ENCODE results near the gene MAN1A2. TPM values are rescaled to one million over a fixed set of nuclear protein-coding genes. Genes with fewer than 3 reads are reported as not detected.

The MAN1A2 gene
- total RNA-seq, 1 experiment from 2014 or later, result 21.1 TPM

DNA sequence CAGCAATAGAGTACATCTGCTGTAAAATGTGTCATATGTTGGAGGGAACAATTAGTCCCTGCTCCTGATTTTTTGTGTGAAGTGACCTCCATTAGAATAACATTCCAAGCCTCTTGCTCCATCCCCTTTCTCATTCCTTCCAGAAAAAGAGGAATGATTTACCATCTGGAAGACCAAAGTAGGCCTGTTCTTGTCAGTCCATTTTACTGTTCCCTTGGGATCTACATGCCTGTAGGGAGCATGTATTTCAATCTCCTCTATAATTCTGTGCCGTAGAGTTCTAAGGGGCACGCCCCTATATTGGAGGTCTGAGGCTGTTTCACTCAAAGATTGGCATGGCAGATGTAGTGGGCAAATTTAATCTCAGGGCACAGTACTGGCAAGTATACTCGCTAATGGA lies 48.8 kb upstream of the MAN1A2 start:
- Histone ChIP-seq H3K36me3 (ENCODE audit: low read depth, low read length) (no peaks in the 10 kb centered on the region), H3K9me2 (replicated peaks; ENCODE audit: low read length) (no peaks in the 10 kb centered on the region), H3K4me1 (ENCODE audit: insufficient read depth, low read length) (no peaks in the 10 kb centered on the region), H3K27ac (ENCODE audit: low read length) (no peak overlapping the region), H4K20me1 (ENCODE audit: low read length) (no peaks in the 10 kb centered on the region), H3K9me3 (ENCODE audit: low read length) (no peaks in the 10 kb centered on the region), H3K27me3 (ENCODE audit: low read length) (peaks cover 25% of the 10 kb centered on the region), H3F3A (ENCODE audit: low read length, unreplicated experiment) (no peaks in the 10 kb centered on the region), H2AFZ (ENCODE audit: low read length) (no peak overlapping the region), H3K79me2 (ENCODE audit: low read length) (no peaks in the 10 kb centered on the region), H3K4me3 (ENCODE audit: low read length) (no peak overlapping the region), H3K4me2 (ENCODE audit: low read length) (no peak overlapping the region), H3K9ac (ENCODE audit: low read length) (no peak overlapping the region)
- TF ChIP-seq EZH2phosphoT487 (IDR thresholded peaks at IDR 0.05; ENCODE audit: borderline replicate concordance, low read length) (no peak), CTCF (conservative IDR thresholded peaks at IDR 0.05; ENCODE audit: low read depth, low read length) (no peak)
- DNase-seq, result no peak
- intact Hi-C loops (cut with micrococcal nuclease), result loop anchor here (10.0 kb wide), 1 partner anchor 136 kb away; no protein-coding TSS in a partner anchor
- ATAC-seq, result no peak
- CTCF ChIA-PET, result no interaction called here
- POLR2A ChIA-PET (ENCODE audit: unreplicated experiment), result no interaction called here
- BruUV-seq (replicated peaks), result no TSS peak

- TF ChIP-seq EZH2phosphoT487 (IDR thresholded peaks at IDR 0.05; ENCODE audit: borderline replicate concordance, low read length), result no peak
- peaks cover 44% of the 10 kb centered on the region for H3K27me3 ChIP-seq (ENCODE audit: low read length)
- intact Hi-C loops (cut with micrococcal nuclease), result no loop called here
Observed at GRCh38 chr1:117320515-117320914, 46.7 kb upstream of the MAN1A2 start.

GRCh38 chr1:117321680-117322609 lies 45.3 kb upstream of the MAN1A2 start:
- Histone ChIP-seq H2AFZ (ENCODE audit: low read length) (no peak overlapping the region), H3K36me3 (ENCODE audit: low read depth, low read length) (no peaks in the 10 kb centered on the region), H3K4me1 (ENCODE audit: insufficient read depth, low read length) (no peaks in the 10 kb centered on the region), H3K4me3 (ENCODE audit: low read length) (no peak overlapping the region), H3K79me2 (ENCODE audit: low read length) (no peaks in the 10 kb centered on the region), H3F3A (ENCODE audit: low read length, unreplicated experiment) (no peaks in the 10 kb centered on the region), H3K27me3 (ENCODE audit: low read length) (peaks cover 44% of the 10 kb centered on the region), H3K9ac (ENCODE audit: low read length) (no peak overlapping the region), H3K9me3 (ENCODE audit: low read length) (no peaks in the 10 kb centered on the region), H3K9me2 (replicated peaks; ENCODE audit: low read length) (no peaks in the 10 kb centered on the region), H3K27ac (ENCODE audit: low read length) (no peak overlapping the region), H3K4me2 (ENCODE audit: low read length) (no peak overlapping the region), H4K20me1 (ENCODE audit: low read length) (no peaks in the 10 kb centered on the region)
- ChIA-PET CTCF (no interaction called here), POLR2A (ENCODE audit: unreplicated experiment) (interaction anchor here (0.5 kb wide), 1 partner anchor 211 kb away, joined by 3 read pairs; no protein-coding TSS in a partner anchor)
- no peak for ATAC-seq
- TF ChIP-seq EZH2 (IDR thresholded peaks at IDR 0.05; ENCODE audit: low read length, unreplicated experiment) (no peak), CTCF (conservative IDR thresholded peaks at IDR 0.05; ENCODE audit: low read depth, low read length) (no peak), EZH2phosphoT487 (IDR thresholded peaks at IDR 0.05; ENCODE audit: borderline replicate concordance, low read length) (no peak)
- BruUV-seq (replicated peaks), result no TSS peak
- DNase-seq, result no peak
- intact Hi-C loops (cut with micrococcal nuclease), result no loop called here

More at GRCh38 chr1:117320515-117320914, 46.7 kb upstream of the MAN1A2 start:
- Histone ChIP-seq H3K27ac (ENCODE audit: low read length) (no peak overlapping the region), H3F3A (ENCODE audit: low read length, unreplicated experiment) (no peaks in the 10 kb centered on the region), H3K9me2 (replicated peaks; ENCODE audit: low read length) (no peaks in the 10 kb centered on the region), H2AFZ (ENCODE audit: low read length) (no peak overlapping the region), H3K36me3 (ENCODE audit: low read depth, low read length) (no peaks in the 10 kb centered on the region), H3K4me3 (ENCODE audit: low read length) (no peak overlapping the region), H3K9ac (ENCODE audit: low read length) (no peak overlapping the region), H3K4me2 (ENCODE audit: low read length) (no peak overlapping the region), H3K4me1 (ENCODE audit: insufficient read depth, low read length) (no peaks in the 10 kb centered on the region), H3K9me3 (ENCODE audit: low read length) (no peaks in the 10 kb centered on the region), H3K79me2 (ENCODE audit: low read length) (no peaks in the 10 kb centered on the region), H4K20me1 (ENCODE audit: low read length) (no peaks in the 10 kb centered on the region)
- ATAC-seq (no peak), DNase-seq (no peak)
- BruUV-seq (replicated peaks), result no TSS peak
- CTCF ChIA-PET, result no interaction called here
- POLR2A ChIA-PET (ENCODE audit: unreplicated experiment), result no interaction called here
